Activated CD4-positive, alpha-beta memory T cell treated with anti-CD3 and anti-CD28 coated beads, Interleukin-2, amount 10 ng/mL, durations not matched to agents 7 days and 5 days (primary cell): ENCODE data around the gene GSTM2. TPM values are rescaled to one million over a fixed set of nuclear protein-coding genes. Genes with fewer than 3 reads are reported as not detected.
"Not testable (repeated sequence)": the region's sequence is repeated elsewhere in the genome, so short reads cannot be mapped to it uniquely, and the experiment has no call there.

Source experiments
- CTCF ChIA-PET: fragments of 350-600 bp; sonication (Branson Sonifier 250); formaldehyde crosslinking; loops from one replicate; lab custom pipeline; 2021; ENCODE audit warnings: antibody characterized with exemption, inconsistent platforms; lab: Charles Lee
- POLR2A ChIA-PET: fragments of 350-600 bp; sonication (Branson Sonifier 250); formaldehyde crosslinking; loops from one replicate; lab custom pipeline; 2021; ENCODE audit warnings: antibody characterized with exemption; lab: Charles Lee
- DNase-seq: peaks from one replicate; pipeline ENCODE4 v3.0.0-alpha.2; 2020
- H3K27ac Mint-ChIP-seq: one replicate; pipeline ENCODE4 v1.8.0; 2021; ENCODE audit warnings: mild to moderate bottlenecking, mixed read lengths
- H3K27me3 Mint-ChIP-seq: one replicate; pipeline ENCODE4 v1.8.0; 2021; ENCODE audit warnings: mixed read lengths
- H3K36me3 Mint-ChIP-seq: one replicate; pipeline ENCODE4 v1.8.0; 2021; ENCODE audit warnings: low read depth, mixed read lengths
- H3K4me1 Mint-ChIP-seq: one replicate; pipeline ENCODE4 v1.8.0; 2021; ENCODE audit warnings: mixed read lengths
- H3K4me3 Mint-ChIP-seq: one replicate; pipeline ENCODE4 v1.8.0; 2021; ENCODE audit warnings: mild to moderate bottlenecking, mixed read lengths
- H3K9me3 Mint-ChIP-seq: one replicate; pipeline ENCODE4 v1.8.0; 2021; ENCODE audit warnings: mixed read lengths
- total RNA-seq, 2 experiments: library from RNA; stranded (reverse); gene quantifications; one replicate each; pipeline ENCODE4 v1.2.3, GENCODE V29; 2021

GSTM2 gene
- total RNA-seq, 2 experiments from 2014 or later: 15.9 to 17.6 TPM

DNA sequence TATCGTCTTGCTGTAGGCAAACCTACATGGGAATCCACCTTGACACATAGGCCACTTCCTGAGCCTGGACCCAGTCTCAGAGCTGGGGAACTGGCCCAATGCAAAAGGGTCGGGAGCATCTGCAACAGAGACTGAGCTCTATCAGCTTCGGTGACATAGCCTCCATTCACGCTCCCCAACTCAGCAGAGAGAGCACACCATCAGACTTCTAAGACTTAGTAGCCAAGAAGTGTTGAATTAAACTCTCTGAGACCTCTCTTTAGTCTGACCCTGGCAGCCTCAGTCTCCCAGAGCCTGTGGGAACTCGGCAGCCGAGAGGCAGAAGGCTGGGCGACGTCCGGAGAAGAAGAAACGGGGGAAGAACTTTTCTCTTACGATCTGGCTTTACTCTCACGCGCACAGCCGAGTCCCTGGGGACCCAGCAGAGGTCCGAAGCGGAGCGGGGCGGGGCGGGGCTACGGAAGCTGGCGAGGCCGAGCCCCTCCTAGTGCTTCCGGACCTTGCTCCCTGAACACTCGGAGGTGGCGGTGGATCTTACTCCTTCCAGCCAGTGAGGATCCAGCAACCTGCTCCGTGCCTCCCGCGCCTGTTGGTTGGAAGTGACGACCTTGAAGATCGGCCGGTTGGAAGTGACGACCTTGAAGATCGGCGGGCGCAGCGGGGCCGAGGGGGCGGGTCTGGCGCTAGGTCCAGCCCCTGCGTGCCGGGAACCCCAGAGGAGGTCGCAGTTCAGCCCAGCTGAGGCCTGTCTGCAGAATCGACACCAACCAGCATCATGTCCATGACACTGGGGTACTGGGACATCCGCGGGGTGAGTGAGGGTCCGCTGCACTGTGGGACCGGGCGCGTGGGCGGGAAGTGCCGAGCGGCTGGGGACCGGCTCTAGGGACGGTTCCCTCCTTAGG lies 12.0 kb upstream of the GSTM2 start, which contains the start of gene GSTM4:
TSS of gene GSTM4 (plus strand) at position 485 of the 905 bp plus-strand sequence. CDS start at position 776, 291 bp downstream.
- Mint-ChIP-seq H3K27ac (peak within 1 kb of the TSS; percentile 60), H3K27me3 (peaks cover 35% of the 10 kb centered on the region), H3K9me3 (no peaks in the 10 kb centered on the region), H3K36me3 (no peaks in the 10 kb centered on the region), H3K4me1 (peaks cover 21% of the 10 kb centered on the region), H3K4me3 (peak within 1 kb of the TSS; percentile 77)
- DNase-seq: peak; percentile 71
- ChIA-PET POLR2A (interaction anchor here (0.6 to 2.4 kb wide), 4 partner anchors 13 to 379 kb away, joined by 4 to 5 read pairs (median 4); partner anchors contain the start of gene AHCYL1), CTCF (interaction anchor here (0.8 to 1.9 kb wide), 6 partner anchors 10 to 328 kb away, joined by 3 to 24 read pairs (median 4); partner anchors contain the start of gene AHCYL1)

DNA sequence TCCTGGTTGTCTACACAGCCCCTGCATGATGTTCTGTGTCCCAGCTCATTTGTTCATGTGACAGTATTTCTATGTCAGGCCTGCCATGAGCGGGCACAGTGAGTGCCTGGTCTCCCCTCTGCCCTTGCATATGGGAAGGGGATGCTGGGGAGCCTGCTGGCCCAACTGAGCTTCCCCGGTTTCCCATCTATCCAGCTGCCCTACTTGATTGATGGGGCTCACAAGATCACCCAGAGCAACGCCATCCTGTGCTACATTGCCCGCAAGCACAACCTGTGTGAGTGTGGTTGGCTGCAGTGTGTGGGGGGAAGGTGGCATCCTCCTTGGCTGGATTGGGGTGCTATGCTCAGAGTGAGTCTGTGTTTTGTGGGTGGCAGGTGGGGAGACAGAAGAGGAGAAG lies 10.5 kb upstream of the GSTM2 start:
- peaks cover 21% of the 10 kb centered on the region for H3K27me3 Mint-ChIP-seq
- H3K27ac Mint-ChIP-seq: no peak overlapping the region
- no peaks in the 10 kb centered on the region for H3K36me3 Mint-ChIP-seq
- H3K9me3 Mint-ChIP-seq: no peaks in the 10 kb centered on the region
- POLR2A ChIA-PET: interaction anchor here (2.4 kb wide), 1 partner anchor 327 kb away, joined by 5 read pairs; the partner anchor contains the start of gene AHCYL1
- peaks cover 21% of the 10 kb centered on the region for H3K4me1 Mint-ChIP-seq
- DNase-seq: no peak
- CTCF ChIA-PET: interaction anchor here (0.6 to 1.5 kb wide), 2 partner anchors 12 to 16 kb away, joined by 4 to 5 read pairs; no protein-coding TSS in a partner anchor
- peak overlapping the region; percentile 5 for H3K4me3 Mint-ChIP-seq

DNA sequence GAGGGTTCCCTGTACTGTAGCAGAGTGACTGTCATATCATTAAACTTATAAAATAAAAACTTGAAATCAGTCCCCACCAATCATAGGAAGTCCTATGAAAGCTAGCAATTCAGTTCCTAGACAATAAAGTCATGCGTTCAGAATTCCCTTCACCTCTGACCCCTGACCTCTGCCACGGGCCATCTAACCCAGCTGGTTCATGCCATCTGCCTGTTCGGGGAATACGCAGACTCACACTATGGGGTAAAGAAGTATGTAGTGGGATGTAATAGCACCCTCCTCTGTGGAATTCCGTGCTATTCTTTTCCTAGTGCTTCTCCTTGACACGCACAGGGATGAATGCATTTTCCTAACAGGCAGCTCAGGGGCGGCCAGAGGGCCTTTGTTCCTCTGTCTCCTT lies 9.9 kb upstream of the GSTM2 start:
- Mint-ChIP-seq H3K36me3 (no peaks in the 10 kb centered on the region), H3K9me3 (no peaks in the 10 kb centered on the region), H3K27me3 (peaks cover 17% of the 10 kb centered on the region), H3K4me3 (peak overlapping the region; percentile 5), H3K4me1 (peaks cover 21% of the 10 kb centered on the region), H3K27ac (no peak overlapping the region)
- POLR2A ChIA-PET: no interaction called here
- no peak for DNase-seq
- CTCF ChIA-PET: interaction anchor here (1.5 kb wide), 1 partner anchor 16 kb away, joined by 5 read pairs; no protein-coding TSS in a partner anchor

DNA sequence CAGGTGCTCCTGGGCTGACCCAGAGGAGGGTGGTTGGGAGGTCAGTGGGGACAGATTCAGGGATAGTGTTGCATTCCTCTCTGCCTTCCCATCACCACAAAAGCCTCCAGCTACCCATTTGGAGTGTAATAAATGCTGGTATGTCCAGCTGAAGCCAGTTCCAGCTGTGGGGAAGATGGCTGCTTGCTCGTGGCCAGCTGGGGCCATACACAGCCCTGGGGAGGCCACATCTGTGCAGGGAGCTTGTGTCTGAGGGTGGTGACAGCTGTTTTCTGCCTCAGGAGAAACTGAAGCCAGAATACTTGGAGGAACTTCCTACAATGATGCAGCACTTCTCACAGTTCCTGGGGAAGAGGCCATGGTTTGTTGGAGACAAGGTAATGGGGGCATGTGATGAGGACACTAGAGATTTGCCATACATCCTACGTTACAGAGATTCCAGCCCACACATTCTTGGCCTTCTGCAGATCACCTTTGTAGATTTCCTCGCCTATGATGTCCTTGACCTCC lies 9.3 kb upstream of the GSTM2 start:
- Mint-ChIP-seq H3K4me1 (peaks cover 21% of the 10 kb centered on the region), H3K4me3 (no peak overlapping the region), H3K36me3 (no peaks in the 10 kb centered on the region), H3K9me3 (no peaks in the 10 kb centered on the region), H3K27me3 (peaks cover 11% of the 10 kb centered on the region), H3K27ac (no peak overlapping the region)
- POLR2A ChIA-PET: no interaction called here
- CTCF ChIA-PET: interaction anchor here (1.5 kb wide), 1 partner anchor 17 kb away, joined by 5 read pairs; no protein-coding TSS in a partner anchor
- DNase-seq: no peak

DNA sequence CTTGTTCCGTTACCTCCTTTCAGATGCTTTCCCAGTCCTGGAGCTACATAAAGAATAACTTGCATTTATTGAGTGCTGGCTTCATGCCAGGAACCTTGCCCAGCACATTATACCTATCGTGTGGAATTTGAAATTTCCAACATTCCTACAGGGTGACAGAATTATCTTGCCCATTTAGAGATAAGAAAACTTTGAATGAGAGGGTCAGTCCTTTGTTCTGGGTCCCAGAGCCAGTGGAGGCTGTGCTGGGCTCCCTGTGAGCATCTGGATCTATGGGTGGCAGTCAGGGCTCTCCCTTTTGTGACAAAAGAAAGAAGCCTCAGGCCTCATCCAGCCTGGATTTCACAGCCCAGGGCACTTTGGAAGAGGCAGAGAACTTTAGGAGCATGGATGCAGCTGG lies 8.7 kb upstream of the GSTM2 start:
- no peaks in the 10 kb centered on the region for H3K36me3 Mint-ChIP-seq
- peaks cover 21% of the 10 kb centered on the region for H3K4me1 Mint-ChIP-seq
- no peak overlapping the region for H3K27ac Mint-ChIP-seq
- POLR2A ChIA-PET: no interaction called here
- no peaks in the 10 kb centered on the region for H3K9me3 Mint-ChIP-seq
- DNase-seq: no peak
- H3K4me3 Mint-ChIP-seq: no peak overlapping the region
- CTCF ChIA-PET: no interaction called here
- peaks cover 10% of the 10 kb centered on the region for H3K27me3 Mint-ChIP-seq

- no peak overlapping the region for H3K4me3 Mint-ChIP-seq
- no peak for DNase-seq
- no peaks in the 10 kb centered on the region for H3K9me3 Mint-ChIP-seq
Measured at GRCh38 chr1:109659997-109660690, 7.7 kb upstream of the GSTM2 start.

DNA sequence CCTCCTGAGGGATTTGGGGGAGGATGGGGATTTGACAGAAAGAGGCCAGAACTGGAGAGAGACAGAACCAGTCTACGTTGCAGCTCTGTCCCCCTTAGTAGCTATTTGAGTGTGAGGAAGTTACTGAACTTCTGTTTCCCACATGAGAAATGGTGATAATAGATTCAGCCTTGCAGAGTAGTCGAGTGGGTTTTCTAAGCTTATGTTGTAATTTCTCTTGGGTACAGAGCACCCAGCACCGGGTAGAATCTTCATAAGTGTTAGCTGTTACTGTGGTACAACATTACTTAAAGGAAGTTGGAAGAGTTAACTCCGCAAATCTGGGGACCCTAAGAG lies 7.2 kb upstream of the GSTM2 start:
- CTCF ChIA-PET: interaction anchor here (1.1 to 1.7 kb wide), 2 partner anchors 16 to 20 kb away, joined by 3 to 4 read pairs; no protein-coding TSS in a partner anchor
- POLR2A ChIA-PET, H3K9me3 Mint-ChIP-seq, DNase-seq, H3K36me3 Mint-ChIP-seq, H3K27me3 Mint-ChIP-seq, H3K4me1 Mint-ChIP-seq, H3K4me3 Mint-ChIP-seq, H3K27ac Mint-ChIP-seq: not testable (repeated sequence)

More at GRCh38 chr1:109659997-109660690, 7.7 kb upstream of the GSTM2 start:
- ChIA-PET POLR2A (no interaction called here), CTCF (interaction anchor here (1.1 to 1.7 kb wide), 2 partner anchors 16 to 20 kb away, joined by 3 to 4 read pairs; no protein-coding TSS in a partner anchor)
- peaks cover under 1% of the 10 kb centered on the region for H3K27me3 Mint-ChIP-seq
- H3K4me1 Mint-ChIP-seq: peaks cover 15% of the 10 kb centered on the region
- no peak overlapping the region for H3K27ac Mint-ChIP-seq
- H3K36me3 Mint-ChIP-seq: no peaks in the 10 kb centered on the region

GRCh38 chr1:109661391-109661790 lies 6.5 kb upstream of the GSTM2 start:
- ChIA-PET POLR2A (no interaction called here), CTCF (interaction anchor here (1.2 to 1.5 kb wide), 2 partner anchors 10 to 323 kb away, joined by 4 to 5 read pairs; partner anchors contain the start of gene AHCYL1)
- no peaks in the 10 kb centered on the region for H3K27me3 Mint-ChIP-seq
- no peak overlapping the region for H3K4me3 Mint-ChIP-seq
- H3K27ac Mint-ChIP-seq: no peak overlapping the region
- no peaks in the 10 kb centered on the region for H3K36me3 Mint-ChIP-seq
- H3K4me1 Mint-ChIP-seq: peaks cover 2% of the 10 kb centered on the region
- no peak for DNase-seq
- H3K9me3 Mint-ChIP-seq: no peaks in the 10 kb centered on the region

DNA sequence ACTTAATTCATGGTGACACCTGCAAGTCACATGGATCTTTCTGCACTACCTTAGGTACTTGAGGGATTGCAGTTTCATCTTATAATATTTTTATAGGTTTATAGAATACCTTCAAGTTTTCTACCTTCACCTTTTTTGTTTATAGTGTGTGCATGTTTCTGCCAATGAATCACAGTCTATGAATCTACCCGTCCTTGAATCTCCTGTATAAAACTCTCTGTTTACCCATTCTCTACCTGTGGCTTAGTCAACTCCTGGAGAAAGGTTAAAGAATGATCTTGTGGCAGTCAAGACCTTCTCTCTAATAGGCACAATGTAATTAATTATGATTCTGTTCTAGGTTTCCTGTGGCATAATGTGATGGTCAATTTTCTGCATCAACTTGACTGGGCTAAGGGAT lies 3.2 kb upstream of the GSTM2 start:
- Mint-ChIP-seq H3K36me3 (no peaks in the 10 kb centered on the region), H3K4me3 (no peak overlapping the region), H3K9me3 (no peaks in the 10 kb centered on the region), H3K27ac (no peak overlapping the region), H3K4me1 (peaks cover 13% of the 10 kb centered on the region), H3K27me3 (no peaks in the 10 kb centered on the region)
- ChIA-PET POLR2A (no interaction called here), CTCF (no interaction called here)
- no peak for DNase-seq

DNA sequence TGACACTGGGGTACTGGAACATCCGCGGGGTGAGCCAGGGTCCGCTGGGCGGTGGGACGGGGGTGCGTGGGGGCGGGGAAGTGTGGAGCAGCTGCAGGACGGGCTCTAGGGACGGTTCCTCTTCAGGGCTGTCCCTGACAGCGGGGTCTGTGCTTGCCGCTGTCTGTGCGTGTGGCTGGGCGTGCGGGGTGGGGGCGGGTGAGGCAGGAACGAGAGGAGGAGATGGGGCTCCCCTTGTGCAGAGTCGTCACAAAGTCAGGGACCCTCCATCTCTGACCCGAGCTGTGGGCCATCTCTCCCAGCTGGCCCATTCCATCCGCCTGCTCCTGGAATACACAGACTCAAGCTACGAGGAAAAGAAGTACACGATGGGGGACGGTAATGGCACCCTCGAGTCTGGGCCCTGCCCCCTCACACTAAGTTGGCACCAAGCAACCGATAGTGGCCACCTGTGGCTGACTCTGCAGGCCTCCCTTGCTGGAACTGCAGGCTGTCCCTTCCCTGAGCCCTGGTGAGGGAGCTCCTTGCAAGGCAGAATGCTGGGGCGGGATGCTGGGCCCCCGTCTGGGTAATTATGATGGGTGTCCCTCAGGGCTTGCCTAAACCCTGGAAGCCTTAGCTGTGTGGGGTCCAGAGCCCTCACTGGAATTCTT lies 392 bp downstream of the GSTM2 start:
- no peak for DNase-seq
- H3K27ac Mint-ChIP-seq: no peak overlapping the region
- no peaks in the 10 kb centered on the region for H3K36me3 Mint-ChIP-seq
- H3K4me3 Mint-ChIP-seq: peak overlapping the region; percentile 66
- ChIA-PET CTCF (interaction anchor here (0.9 kb wide), 1 partner anchor 28 kb away, joined by 3 read pairs; no protein-coding TSS in a partner anchor), POLR2A (interaction anchor here (0.6 to 1.5 kb wide), 2 partner anchors 13 to 119 kb away, joined by 3 to 5 read pairs; no protein-coding TSS in a partner anchor)
- peaks cover 26% of the 10 kb centered on the region for H3K4me1 Mint-ChIP-seq
- no peaks in the 10 kb centered on the region for H3K9me3 Mint-ChIP-seq
- H3K27me3 Mint-ChIP-seq: no peaks in the 10 kb centered on the region

- Mint-ChIP-seq H3K9me3 (no peaks in the 10 kb centered on the region), H3K27ac (peak overlapping the region; percentile 68), H3K27me3 (no peaks in the 10 kb centered on the region), H3K4me1 (peaks cover 26% of the 10 kb centered on the region), H3K4me3 (peak overlapping the region; percentile 32), H3K36me3 (no peaks in the 10 kb centered on the region)
- CTCF ChIA-PET: interaction anchor here (0.6 to 1.1 kb wide), 2 partner anchors 29 to 381 kb away, joined by 3 read pairs; no protein-coding TSS in a partner anchor
- DNase-seq: peak; percentile 52
- POLR2A ChIA-PET: interaction anchor here (1.5 kb wide), 1 partner anchor 120 kb away, joined by 3 read pairs; no protein-coding TSS in a partner anchor
Measured at GRCh38 chr1:109669246-109669948, 1.5 kb downstream of the GSTM2 start.
